HCT116 (cell line): ENCODE results near the gene MAML3. TPM values are rescaled to one million over a fixed set of nuclear protein-coding genes. Genes with fewer than 3 reads are reported as not detected.

Experiments
- ATAC-seq: fragments of 200-7000 bp; cut with Tn5 transposase; 2 replicates; pipeline ENCODE4 v1.9.1; 2020; ENCODE audit warnings: mild to moderate bottlenecking, moderate library complexity
- BruUV-seq: library from RNA; stranded (reverse); fragments of 400-500 nt; replicated peaks from 2 replicates; lab custom pipeline; 2021; lab: Mats Ljungman, UMichigan
- CTCF ChIA-PET: fragments of 300-600 bp; sonication (Branson Sonifier 250); formaldehyde crosslinking; loops from one replicate; lab custom pipeline; 2021; ENCODE audit warnings: antibody characterized with exemption; lab: Charles Lee
- POLR2A ChIA-PET: fragments of 300-600, 350-600 bp; sonication (Branson Sonifier 250); formaldehyde crosslinking; loops from one replicate; lab custom pipeline; 2021; ENCODE audit warnings: antibody characterized with exemption; lab: Charles Lee
- RAD21 ChIA-PET, 2 experiments: fragments of 300-600 bp; sonication (Branson Sonifier 250); formaldehyde crosslinking; loops; one replicate each; lab custom pipeline; 2023; ENCODE audit warnings: low total read pairs in 2 of 2; ENCODE audit not compliant: uncharacterized antibody in 2 of 2, unreplicated experiment in 2 of 2, low non-redundant PET in 1 of 2; lab: Charles Lee
- DNase-seq: peaks from one replicate; pipeline ENCODE4 v3.0.0-alpha.2; 2010; ENCODE audit warnings: low read depth, low spot score
- H2AFZ ChIP-seq: fragments of 200-600 bp; shearing (Covaris generic), sonication (generic); 2 replicates; pipeline ENCODE4 v1.6.1; 2017; ENCODE audit warnings: low read depth, mixed run types, mixed read lengths, antibody characterized with exemption, low read length; ENCODE audit not compliant: poor library complexity, severe bottlenecking
- H3K27ac ChIP-seq: 2 replicates; pipeline ENCODE4 v1.5.1; 2012; ENCODE audit warnings: low read depth, low read length
- H3K27me3 ChIP-seq: fragments of 200-600 bp; sonication (generic); 2 replicates; pipeline ENCODE4 v1.6.1; 2016; ENCODE audit warnings: mixed run types, low read length, mixed read lengths; ENCODE audit not compliant: insufficient read depth
- H3K36me3 ChIP-seq, 2 experiments: fragments of 200-500 bp in 1 of 2; fragments of 200-600 bp in 1 of 2; sonication (Bioruptor generic) in 1 of 2; sonication (generic) in 1 of 2; 2 replicates each; pipeline versions ENCODE4 v1.5.1 to v1.6.1; 2014 to 2016; ENCODE audit warnings: low read length in 2 of 2, inconsistent platforms in 1 of 2, mixed read lengths in 1 of 2, mixed run types in 1 of 2; ENCODE audit not compliant: insufficient read depth in 2 of 2, control insufficient read depth in 1 of 2
- H3K4me1 ChIP-seq, 2 experiments: fragments of 200-600 bp in 1 of 2; sonication (generic) in 1 of 2; 2 replicates each; pipeline versions ENCODE4 v1.5.1 to v1.6.1; 2012 to 2017; ENCODE audit warnings: low read length in 2 of 2, inconsistent platforms in 1 of 2, mild to moderate bottlenecking in 1 of 2, mixed read lengths in 1 of 2, mixed run types in 1 of 2, moderate library complexity in 1 of 2; ENCODE audit not compliant: insufficient read depth in 2 of 2, control insufficient read depth in 1 of 2
- H3K4me2 ChIP-seq: fragments of 200-600 bp; sonication (generic); 2 replicates; pipeline ENCODE4 v1.6.1; 2017; ENCODE audit warnings: mixed run types, low read length, mixed read lengths
- H3K4me3 ChIP-seq, 2 experiments: fragments of 200-600 bp in 1 of 2; sonication (generic) in 1 of 2; replicated peaks in 1 of 2; 2 replicates each; pipeline ENCODE4 v1.5.1; 2011 to 2016; ENCODE audit warnings: low read length in 2 of 2, control low read depth in 1 of 2, low read depth in 1 of 2, mild to moderate bottlenecking in 1 of 2, mixed read lengths in 1 of 2, mixed run types in 1 of 2
- H3K79me2 ChIP-seq: fragments of 200-600 bp; sonication (generic); 2 replicates; pipeline ENCODE4 v1.6.1; 2017; ENCODE audit warnings: mild to moderate bottlenecking, mixed run types, low read length, moderate library complexity, mixed read lengths; ENCODE audit not compliant: insufficient read depth
- H3K9ac ChIP-seq: fragments of 200-600 bp; sonication (generic); 2 replicates; pipeline ENCODE4 v1.6.1; 2016; ENCODE audit warnings: low read length, mixed read lengths
- H3K9me2 ChIP-seq: fragments of 200-600 bp; sonication (generic), shearing (Covaris generic); 2 replicates; pipeline ENCODE4 v1.6.1; 2017; ENCODE audit warnings: mixed run types, mild to moderate bottlenecking, moderate library complexity; ENCODE audit not compliant: insufficient read depth
- H3K9me3 ChIP-seq, 2 experiments: fragments of 200-500 bp in 1 of 2; fragments of 200-600 bp in 1 of 2; sonication (Bioruptor generic) in 1 of 2; sonication (generic) in 1 of 2; 2 replicates each; pipeline ENCODE4 v1.6.1; 2014 to 2017; ENCODE audit warnings: low read length in 2 of 2, mixed read lengths in 2 of 2, inconsistent platforms in 1 of 2, low read depth in 1 of 2, mild to moderate bottlenecking in 1 of 2, mixed run types in 1 of 2, moderate library complexity in 1 of 2; ENCODE audit not compliant: control insufficient read depth in 1 of 2, insufficient read depth in 1 of 2
- H4K20me1 ChIP-seq: fragments of 200-600 bp; sonication (generic), shearing (Covaris generic); 2 replicates; pipeline ENCODE4 v1.6.1; 2017; ENCODE audit warnings: mixed run types, mild to moderate bottlenecking, moderate library complexity; ENCODE audit not compliant: insufficient read depth
- CBX3 ChIP-seq: IDR thresholded peaks from 2 replicates; pipeline ENCODE4 v1.6.1; 2012; ENCODE audit warnings: low read depth
- CEBPB ChIP-seq: IDR thresholded peaks from 2 replicates; pipeline ENCODE4 v1.6.1; 2012; ENCODE audit warnings: low read depth
- EGR1 ChIP-seq: IDR thresholded peaks from 2 replicates; pipeline ENCODE4 v1.6.1; 2012; ENCODE audit warnings: low read depth
- EZH2 ChIP-seq: fragments of 200-600 bp; sonication (generic); IDR thresholded peaks from 2 replicates; pipeline ENCODE4 v1.6.1; 2017; ENCODE audit warnings: antibody characterized with exemption, mixed run types
- EZH2phosphoT487 ChIP-seq: fragments of 200-600 bp; IDR thresholded peaks from 2 replicates; pipeline ENCODE4 v1.6.1; 2018; ENCODE audit warnings: antibody characterized with exemption, borderline replicate concordance
- FOSL1 ChIP-seq: IDR thresholded peaks from 2 replicates; pipeline ENCODE4 v1.6.1; 2012; ENCODE audit warnings: low read depth
- JUND ChIP-seq: IDR thresholded peaks from 2 replicates; pipeline ENCODE4 v1.6.1; 2012
- POLR2A ChIP-seq: IDR thresholded peaks from 2 replicates; pipeline ENCODE4 v1.7.0; 2011; ENCODE audit warnings: borderline replicate concordance; ENCODE audit not compliant: insufficient read depth, insufficient read length; ENCODE audit errors: extremely low read depth
- POLR2AphosphoS5 ChIP-seq: IDR thresholded peaks from 2 replicates; pipeline ENCODE4 v1.6.1; 2011; ENCODE audit warnings: mild to moderate bottlenecking, low read depth, low read length, moderate library complexity
- RAD21 ChIP-seq: IDR thresholded peaks from 2 replicates; pipeline ENCODE4 v1.6.1; 2012; ENCODE audit warnings: low read depth, mild to moderate bottlenecking
- SIN3A ChIP-seq: IDR thresholded peaks from 2 replicates; pipeline ENCODE4 v1.6.1; 2012; ENCODE audit warnings: low read depth
- SP1 ChIP-seq: IDR thresholded peaks from 2 replicates; pipeline ENCODE4 v1.6.1; 2012; ENCODE audit warnings: low read depth
- SRF ChIP-seq: IDR thresholded peaks from 2 replicates; pipeline ENCODE4 v1.6.1; 2012; ENCODE audit warnings: low read depth
- TCF7L2 ChIP-seq: IDR thresholded peaks from 2 replicates; pipeline ENCODE4 v1.7.0; 2011; ENCODE audit warnings: borderline replicate concordance, inconsistent platforms; ENCODE audit not compliant: insufficient read depth, insufficient read length; ENCODE audit errors: extremely low read depth
- YY1 ChIP-seq: IDR thresholded peaks from 2 replicates; pipeline ENCODE4 v1.6.1; 2011; ENCODE audit warnings: low read length, low read depth, moderate library complexity, mild to moderate bottlenecking; ENCODE audit not compliant: insufficient replicate concordance; ENCODE audit errors: extremely low read depth
- ZFX ChIP-seq: fragments of 450-650 bp; IDR thresholded peaks from 2 replicates; pipeline ENCODE4 v1.6.1; 2017
- ZNF274 ChIP-seq: fragments of 200-500 bp; sonication (Bioruptor generic); IDR thresholded peaks from 2 replicates; pipeline ENCODE4 v1.6.1; 2014; ENCODE audit warnings: mild to moderate bottlenecking, low read depth, low read length, inconsistent platforms
- intact Hi-C: fragments of 100-400 bp; cut with micrococcal nuclease; formaldehyde crosslinking; loops from 2 replicates; pipeline ENCODE4 v1.10.0; 2022
- total RNA-seq: library from RNA; stranded (reverse); gene quantifications from one replicate; pipeline ENCODE4 v1.2.1, GENCODE V29; 2021; ENCODE audit not compliant: unreplicated experiment
- TF ChIP-seq, protein P1 (sequence below), 3 experiments: fragments of 200-600 bp in 1 of 3; sonication (generic) in 1 of 3; IDR thresholded peaks in 2 of 3; conservative IDR thresholded peaks in 1 of 3; 2 replicates each; pipeline ENCODE4 v1.5.1; 2012 to 2017; ENCODE audit warnings: low read depth in 2 of 3, low read length in 2 of 3, antibody characterized with exemption in 1 of 3, borderline replicate concordance in 1 of 3, control low read depth in 1 of 3, mild to moderate bottlenecking in 1 of 3, mixed read lengths in 1 of 3, mixed run types in 1 of 3, moderate library complexity in 1 of 3; ENCODE audit not compliant: insufficient read depth in 1 of 3
- TF ChIP-seq, protein P2 (sequence below): IDR thresholded peaks from 2 replicates; pipeline ENCODE4 v1.6.1; 2012; ENCODE audit warnings: low read depth
- TF ChIP-seq, protein P3 (sequence below): IDR thresholded peaks from 2 replicates; pipeline ENCODE4 v1.6.1; 2011; ENCODE audit warnings: mild to moderate bottlenecking, low read length, moderate library complexity; ENCODE audit not compliant: insufficient replicate concordance; ENCODE audit errors: extremely low read depth

The MAML3 gene
- total RNA-seq, 1 experiment from 2014 or later = 3.1 TPM

DNA sequence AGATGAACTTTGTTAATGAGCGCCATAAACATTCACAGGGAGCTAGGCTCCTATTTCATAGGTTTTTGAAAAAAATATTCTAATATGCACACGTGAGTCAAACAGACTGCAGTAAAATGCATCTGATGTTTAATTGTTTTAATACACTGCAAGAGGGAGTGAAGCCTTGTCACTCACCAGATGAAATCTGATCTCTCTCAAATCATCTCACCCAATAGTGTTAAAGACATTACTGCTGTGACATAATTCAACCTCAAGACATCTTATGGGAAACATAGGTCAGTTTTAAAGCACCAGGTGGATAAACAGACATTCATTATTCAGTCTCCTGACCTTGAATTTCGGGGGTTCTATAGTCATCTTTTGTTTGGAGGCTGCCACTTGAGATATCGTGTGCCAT, 148.3 kb downstream of the MAML3 start:
- ATAC-seq (no peak), DNase-seq (no peak)
- Histone ChIP-seq H3K36me3 (no peaks in the 10 kb centered on the region), H4K20me1 (no peaks in the 10 kb centered on the region), H3K9ac (no peak overlapping the region), H3K27ac (no peak overlapping the region), H3K4me1 (no peaks in the 10 kb centered on the region), H3K9me2 (no peaks in the 10 kb centered on the region), H3K27me3 (0 out of 2 replicates have a peak, but pooled peaks cover 3% of the 10 kb centered on the region), H3K9me3 (no peaks in the 10 kb centered on the region), H3K4me3 (no peak overlapping the region), H3K79me2 (no peaks in the 10 kb centered on the region), H2AFZ (no peak overlapping the region), H3K4me2 (no peak overlapping the region)
- ChIA-PET RAD21 (no interaction called here), CTCF (interaction anchor here (0.9 kb wide), 1 partner anchor 46 kb away, joined by 3 read pairs; no protein-coding TSS in a partner anchor), POLR2A (no interaction called here)
- intact Hi-C loops = loop anchor here (10.0 kb wide), 1 partner anchor 351 kb away; no protein-coding TSS in a partner anchor
- BruUV-seq = no TSS peak
- TF ChIP-seq CBX3 (no peak), SP1 (no peak), SIN3A (no peak), RAD21 (no peak), TCF7L2 (no peak), SRF (no peak), ZNF274 (no peak), YY1 (no peak), POLR2AphosphoS5 (no peak), JUND (no peak), POLR2A (no peak), ZFX (no peak), EGR1 (no peak), CEBPB (no peak), EZH2 (no peak), FOSL1 (no peak), EZH2phosphoT487 (no peak)
- TF ChIP-seq, protein P1, sequence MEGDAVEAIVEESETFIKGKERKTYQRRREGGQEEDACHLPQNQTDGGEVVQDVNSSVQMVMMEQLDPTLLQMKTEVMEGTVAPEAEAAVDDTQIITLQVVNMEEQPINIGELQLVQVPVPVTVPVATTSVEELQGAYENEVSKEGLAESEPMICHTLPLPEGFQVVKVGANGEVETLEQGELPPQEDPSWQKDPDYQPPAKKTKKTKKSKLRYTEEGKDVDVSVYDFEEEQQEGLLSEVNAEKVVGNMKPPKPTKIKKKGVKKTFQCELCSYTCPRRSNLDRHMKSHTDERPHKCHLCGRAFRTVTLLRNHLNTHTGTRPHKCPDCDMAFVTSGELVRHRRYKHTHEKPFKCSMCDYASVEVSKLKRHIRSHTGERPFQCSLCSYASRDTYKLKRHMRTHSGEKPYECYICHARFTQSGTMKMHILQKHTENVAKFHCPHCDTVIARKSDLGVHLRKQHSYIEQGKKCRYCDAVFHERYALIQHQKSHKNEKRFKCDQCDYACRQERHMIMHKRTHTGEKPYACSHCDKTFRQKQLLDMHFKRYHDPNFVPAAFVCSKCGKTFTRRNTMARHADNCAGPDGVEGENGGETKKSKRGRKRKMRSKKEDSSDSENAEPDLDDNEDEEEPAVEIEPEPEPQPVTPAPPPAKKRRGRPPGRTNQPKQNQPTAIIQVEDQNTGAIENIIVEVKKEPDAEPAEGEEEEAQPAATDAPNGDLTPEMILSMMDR (IDR thresholded peaks at IDR 0.05 in 2 of 3, conservative IDR thresholded peaks at IDR 0.05 in 1 of 3; ENCODE audit: borderline replicate concordance in 1 of 3, insufficient read depth in 1 of 3, low read depth in 2 of 3, low read length in 2 of 3) = no peak
- TF ChIP-seq, protein P2, sequence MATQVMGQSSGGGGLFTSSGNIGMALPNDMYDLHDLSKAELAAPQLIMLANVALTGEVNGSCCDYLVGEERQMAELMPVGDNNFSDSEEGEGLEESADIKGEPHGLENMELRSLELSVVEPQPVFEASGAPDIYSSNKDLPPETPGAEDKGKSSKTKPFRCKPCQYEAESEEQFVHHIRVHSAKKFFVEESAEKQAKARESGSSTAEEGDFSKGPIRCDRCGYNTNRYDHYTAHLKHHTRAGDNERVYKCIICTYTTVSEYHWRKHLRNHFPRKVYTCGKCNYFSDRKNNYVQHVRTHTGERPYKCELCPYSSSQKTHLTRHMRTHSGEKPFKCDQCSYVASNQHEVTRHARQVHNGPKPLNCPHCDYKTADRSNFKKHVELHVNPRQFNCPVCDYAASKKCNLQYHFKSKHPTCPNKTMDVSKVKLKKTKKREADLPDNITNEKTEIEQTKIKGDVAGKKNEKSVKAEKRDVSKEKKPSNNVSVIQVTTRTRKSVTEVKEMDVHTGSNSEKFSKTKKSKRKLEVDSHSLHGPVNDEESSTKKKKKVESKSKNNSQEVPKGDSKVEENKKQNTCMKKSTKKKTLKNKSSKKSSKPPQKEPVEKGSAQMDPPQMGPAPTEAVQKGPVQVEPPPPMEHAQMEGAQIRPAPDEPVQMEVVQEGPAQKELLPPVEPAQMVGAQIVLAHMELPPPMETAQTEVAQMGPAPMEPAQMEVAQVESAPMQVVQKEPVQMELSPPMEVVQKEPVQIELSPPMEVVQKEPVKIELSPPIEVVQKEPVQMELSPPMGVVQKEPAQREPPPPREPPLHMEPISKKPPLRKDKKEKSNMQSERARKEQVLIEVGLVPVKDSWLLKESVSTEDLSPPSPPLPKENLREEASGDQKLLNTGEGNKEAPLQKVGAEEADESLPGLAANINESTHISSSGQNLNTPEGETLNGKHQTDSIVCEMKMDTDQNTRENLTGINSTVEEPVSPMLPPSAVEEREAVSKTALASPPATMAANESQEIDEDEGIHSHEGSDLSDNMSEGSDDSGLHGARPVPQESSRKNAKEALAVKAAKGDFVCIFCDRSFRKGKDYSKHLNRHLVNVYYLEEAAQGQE = no peak
- TF ChIP-seq, protein P3, sequence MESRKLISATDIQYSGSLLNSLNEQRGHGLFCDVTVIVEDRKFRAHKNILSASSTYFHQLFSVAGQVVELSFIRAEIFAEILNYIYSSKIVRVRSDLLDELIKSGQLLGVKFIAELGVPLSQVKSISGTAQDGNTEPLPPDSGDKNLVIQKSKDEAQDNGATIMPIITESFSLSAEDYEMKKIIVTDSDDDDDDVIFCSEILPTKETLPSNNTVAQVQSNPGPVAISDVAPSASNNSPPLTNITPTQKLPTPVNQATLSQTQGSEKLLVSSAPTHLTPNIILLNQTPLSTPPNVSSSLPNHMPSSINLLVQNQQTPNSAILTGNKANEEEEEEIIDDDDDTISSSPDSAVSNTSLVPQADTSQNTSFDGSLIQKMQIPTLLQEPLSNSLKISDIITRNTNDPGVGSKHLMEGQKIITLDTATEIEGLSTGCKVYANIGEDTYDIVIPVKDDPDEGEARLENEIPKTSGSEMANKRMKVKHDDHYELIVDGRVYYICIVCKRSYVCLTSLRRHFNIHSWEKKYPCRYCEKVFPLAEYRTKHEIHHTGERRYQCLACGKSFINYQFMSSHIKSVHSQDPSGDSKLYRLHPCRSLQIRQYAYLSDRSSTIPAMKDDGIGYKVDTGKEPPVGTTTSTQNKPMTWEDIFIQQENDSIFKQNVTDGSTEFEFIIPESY = no peak
